Prostate gland (tissue), 2 donors: ENCODE results near the gene ADAMTSL3.

Experiments
- CTCF ChIP-seq, 4 experiments: fragments of 200-600 bp in 2 of 4; fragments of 450-650 bp in 2 of 4; sonication (generic) in 2 of 4; IDR thresholded peaks; 1 replicate in 3 of 4; 2 replicates in 1 of 4; pipeline ENCODE4 v1.5.1; 2016 to 2019; ENCODE audit warnings: antibody characterized with exemption in 4 of 4, mild to moderate bottlenecking in 2 of 4, moderate library complexity in 2 of 4
- POLR2AphosphoS5 ChIP-seq: sonication (generic); formaldehyde crosslinking; IDR thresholded peaks from one replicate; pipeline ENCODE4 v1.6.1; 2017; ENCODE audit warnings: antibody characterized with exemption

GRCh38 chr15:83947156-83947555 is 293.2 kb downstream of the ADAMTSL3 start:
- TF ChIP-seq CTCF (IDR thresholded peaks at IDR 0.05) (no peak), POLR2AphosphoS5 (no peak)
